HepG2 (cell line): ENCODE results near the gene DUSP2. TPM values are rescaled to one million over a fixed set of nuclear protein-coding genes. Genes with fewer than 3 reads are reported as not detected.

Experiments
- ATAC-seq: fragments of 200-7000 bp; cut with Tn5 transposase; 3 replicates; pipeline ENCODE4 v1.9.1; 2020; ENCODE audit warnings: mild to moderate bottlenecking, moderate library complexity
- BruUV-seq: library from RNA; stranded (reverse); fragments of 400-500 nt; replicated peaks from 2 replicates; lab custom pipeline; 2021; lab: Mats Ljungman, UMichigan
- CTCF ChIA-PET: fragments of 300-600 bp; formaldehyde crosslinking; extraction: SDS; loops from one replicate; lab custom pipeline; 2021; ENCODE audit warnings: low total read pairs, inconsistent platforms, low intra/inter-chr PET ratio; lab: Yijun Ruan, JAX
- POLR2A ChIA-PET: fragments of 350-600 bp; sonication (Branson Sonifier 250); formaldehyde crosslinking; loops from one replicate; lab custom pipeline; 2020; ENCODE audit warnings: antibody characterized with exemption, inconsistent platforms; lab: Yijun Ruan, JAX
- DNase-seq: peaks from one replicate; pipeline ENCODE4 v3.0.0-alpha.2; 2015; ENCODE audit warnings: low spot score
- FAIRE-seq: peaks from 3 replicates; lab custom pipeline; 2011; peaks lifted over from hg19 to GRCh38; lab: Jason Lieb, UNC
- H2AFZ ChIP-seq: one replicate; pipeline ENCODE4 v1.6.1; 2011; ENCODE audit warnings: low read length, inconsistent platforms
- H3K27ac ChIP-seq: fragments of 300-600 bp; 3 replicates; pipeline ENCODE4 v1.8.0; 2011; ENCODE audit warnings: mixed run types, mild to moderate bottlenecking, mixed read lengths, low read length, inconsistent platforms; ENCODE audit not compliant: insufficient read depth; ENCODE audit errors: extremely low read length
- H3K27me3 ChIP-seq, 2 experiments: fragments of 200-600 bp in 1 of 2; 2 replicates in 1 of 2; 3 replicates in 1 of 2; pipeline versions ENCODE4 v1.6.0 to v1.8.0; 2011; ENCODE audit warnings: low read length in 2 of 2, mild to moderate bottlenecking in 2 of 2, moderate library complexity in 2 of 2, inconsistent platforms in 1 of 2; ENCODE audit not compliant: insufficient read depth in 2 of 2, control insufficient read depth in 1 of 2
- H3K36me3 ChIP-seq, 2 experiments: fragments of 200-600 bp in 1 of 2; replicated peaks in 1 of 2; 2 replicates in 1 of 2; 3 replicates in 1 of 2; pipeline versions ENCODE4 v1.5.1 to v1.8.0; 2011; ENCODE audit warnings: low read length in 2 of 2, inconsistent platforms in 1 of 2; ENCODE audit not compliant: insufficient read depth in 2 of 2, control insufficient read depth in 1 of 2
- H3K4me1 ChIP-seq: 2 replicates; pipeline ENCODE4 v1.5.1; 2012; ENCODE audit warnings: low read length, inconsistent platforms; ENCODE audit not compliant: insufficient read depth
- H3K4me2 ChIP-seq: 2 replicates; pipeline ENCODE4 v1.6.0; 2011; ENCODE audit warnings: low read depth, low read length, inconsistent platforms
- H3K4me3 ChIP-seq, 3 experiments: fragments of 200-600 bp in 1 of 3; sonication (generic), shearing (Covaris generic) in 1 of 3; replicated peaks in 1 of 3; 2 replicates each; pipeline ENCODE4 v1.5.1; 2011 to 2016; ENCODE audit warnings: low read length in 3 of 3, inconsistent platforms in 2 of 3, low read depth in 2 of 3, mild to moderate bottlenecking in 2 of 3, control low read depth in 1 of 3, mixed read lengths in 1 of 3; ENCODE audit not compliant: insufficient read depth in 1 of 3
- H3K79me2 ChIP-seq: one replicate; pipeline ENCODE4 v1.6.1; 2011; ENCODE audit warnings: low read length, inconsistent platforms; ENCODE audit not compliant: insufficient read depth
- H3K9ac ChIP-seq: 2 replicates; pipeline ENCODE4 v1.6.0; 2011; ENCODE audit warnings: mild to moderate bottlenecking, low read depth, low read length, inconsistent platforms; ENCODE audit not compliant: insufficient read depth
- H3K9me3 ChIP-seq: 2 replicates; pipeline ENCODE4 v1.5.1; 2012; ENCODE audit warnings: mild to moderate bottlenecking, low read length
- H4K20me1 ChIP-seq: 2 replicates; pipeline ENCODE4 v1.6.0; 2011; ENCODE audit warnings: inconsistent platforms, mild to moderate bottlenecking, low read length, moderate library complexity; ENCODE audit not compliant: insufficient read depth
- CEBPB ChIP-seq: IDR thresholded peaks from 2 replicates; pipeline ENCODE4 v1.6.1; 2011; ENCODE audit warnings: low read depth, low read length, improper control_type of control experiment, borderline replicate concordance
- FOXM1 ChIP-seq: sonication (generic); formaldehyde crosslinking; IDR thresholded peaks from 2 replicates; pipeline ENCODE4 v1.5.0; 2020; ENCODE audit warnings: missing genetic modification reagents
- ZC3H13 ChIP-seq: sonication (generic); formaldehyde crosslinking; IDR thresholded peaks from 2 replicates; pipeline ENCODE4 v1.8.1; 2023; ENCODE audit warnings: mild to moderate bottlenecking, missing genetic modification reagents, moderate library complexity
- WGBS: methylation state at CpG from one replicate; pipeline ENCODE4 v1.1.6; 2017; ENCODE audit warnings: low lambda C conversion rate; 5-methylcytosine and 5-hydroxymethylcytosine counted together
- in situ Hi-C: cut with HindIII; loops from 2 replicates; pipeline ENCODE4 v1.10.0; 2017; ENCODE audit warnings: low pct_unique_long_range_greater_than_20kb; ENCODE audit not compliant: extremely low pct_ligation_motif_present
- intact Hi-C: fragments of 100-400 bp; cut with micrococcal nuclease; formaldehyde crosslinking; loops from one replicate; pipeline ENCODE4 v1.10.0; 2022; ENCODE audit not compliant: unreplicated experiment
- polyA plus RNA-seq, 8 experiments: library from polyadenylated mRNA; depleted of rRNA in 3 of 8; stranded (reverse) in 7 of 8; unstranded in 1 of 8; fragments of >200 nt; fragmentation: Illumina TruSeq in 4 of 8; extraction: Trizol in 4 of 8; gene quantifications; 2 replicates each; pipeline versions ENCODE4 v1.2.1 to v1.2.3, GENCODE V29; 2011 to 2016; ENCODE audit warnings: low read depth in 4 of 8, missing spikeins in 1 of 8, mixed read lengths in 1 of 8; ENCODE audit not compliant: insufficient read depth in 1 of 8
- total RNA-seq, 5 experiments: library from RNA; depleted of rRNA; stranded (reverse); fragments of >200 nt; fragmentation: Illumina TruSeq; extraction: Trizol; gene quantifications; 2 replicates each; pipeline ENCODE4 v1.2.3, GENCODE V29; 2016; ENCODE audit warnings: low read depth in 1 of 5
- TF ChIP-seq, protein P1 (sequence below): sonication (generic); formaldehyde crosslinking; IDR thresholded peaks from 2 replicates; pipeline ENCODE4 v1.9.0; 2022; ENCODE audit warnings: missing genetic modification reagents, mild to moderate bottlenecking, borderline replicate concordance

Gene DUSP2
- total and polyA plus RNA-seq, 2 of the 13 experiments (the other 11 are each of a cell fraction or from before 2014, with no cell fraction given): not detected

DNA sequence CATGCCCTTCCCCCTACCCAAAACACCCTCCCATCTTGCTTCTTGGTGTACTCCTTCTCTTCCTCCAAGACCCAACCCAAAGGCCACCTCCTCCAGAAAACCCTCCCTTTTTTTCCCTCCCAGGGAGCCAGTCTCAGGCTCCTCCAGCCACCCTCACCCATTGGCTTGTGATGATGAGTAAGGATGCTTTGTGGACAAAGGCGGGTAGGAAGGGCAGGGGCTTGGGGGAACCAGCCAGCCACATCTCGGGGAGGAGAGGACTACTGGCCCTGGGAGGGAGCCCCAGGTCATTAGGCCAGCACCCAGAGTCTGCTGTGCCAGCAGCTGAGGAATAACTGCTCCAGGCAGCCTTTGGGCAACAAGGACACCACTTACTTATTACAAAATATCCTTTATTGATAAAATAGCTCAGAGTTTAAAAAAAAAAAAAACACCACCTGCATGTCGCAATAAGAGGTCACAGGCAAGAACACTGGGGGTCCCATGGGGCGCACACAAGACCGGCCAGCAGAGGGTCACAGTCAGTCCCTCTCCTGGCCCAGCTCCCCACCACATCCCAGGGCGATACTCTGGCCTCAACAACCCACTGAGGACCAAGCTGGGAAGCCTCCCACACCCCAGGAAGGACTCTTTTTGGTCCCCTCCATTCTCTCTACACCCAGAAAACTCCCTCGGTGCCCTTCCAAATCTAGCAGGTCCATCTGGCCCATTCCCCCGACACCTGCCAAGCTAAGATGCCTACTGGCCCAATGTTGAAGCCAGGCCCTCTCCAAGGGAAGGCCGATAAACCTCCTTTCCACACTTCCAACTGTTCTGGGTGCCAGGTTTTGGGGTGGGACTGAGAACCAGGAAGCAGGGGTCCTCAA, 32.5 kb downstream of the DUSP2 start:
- no peaks in the 10 kb centered on the region for H4K20me1 ChIP-seq
- H3K9me3 ChIP-seq: no peaks in the 10 kb centered on the region
- no peak overlapping the region for H3K27ac ChIP-seq
- ChIA-PET CTCF (no interaction called here), POLR2A (no interaction called here)
- TF ChIP-seq ZC3H13 (CRISPR knock-in tag) (no peak), CEBPB (peak; percentile 52; the same call in 1 of the 2 replicates), FOXM1 (no peak)
- TF ChIP-seq, protein P1, sequence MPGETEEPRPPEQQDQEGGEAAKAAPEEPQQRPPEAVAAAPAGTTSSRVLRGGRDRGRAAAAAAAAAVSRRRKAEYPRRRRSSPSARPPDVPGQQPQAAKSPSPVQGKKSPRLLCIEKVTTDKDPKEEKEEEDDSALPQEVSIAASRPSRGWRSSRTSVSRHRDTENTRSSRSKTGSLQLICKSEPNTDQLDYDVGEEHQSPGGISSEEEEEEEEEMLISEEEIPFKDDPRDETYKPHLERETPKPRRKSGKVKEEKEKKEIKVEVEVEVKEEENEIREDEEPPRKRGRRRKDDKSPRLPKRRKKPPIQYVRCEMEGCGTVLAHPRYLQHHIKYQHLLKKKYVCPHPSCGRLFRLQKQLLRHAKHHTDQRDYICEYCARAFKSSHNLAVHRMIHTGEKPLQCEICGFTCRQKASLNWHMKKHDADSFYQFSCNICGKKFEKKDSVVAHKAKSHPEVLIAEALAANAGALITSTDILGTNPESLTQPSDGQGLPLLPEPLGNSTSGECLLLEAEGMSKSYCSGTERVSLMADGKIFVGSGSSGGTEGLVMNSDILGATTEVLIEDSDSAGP (CRISPR knock-in tag): no peak
- in situ Hi-C loops: loop anchor here (25.0 kb wide), 2 partner anchors 100 to 275 kb away; no protein-coding TSS in a partner anchor
- H3K4me2 ChIP-seq: no peak overlapping the region
- no TSS peak for BruUV-seq
- DNase-seq (no peak), ATAC-seq (no peak), FAIRE-seq (no peak)
- no peak overlapping the region for H3K9ac ChIP-seq
- WGBS: 41% methylated on average over 9 of the region's 9 CpGs
- H2AFZ ChIP-seq: no peak overlapping the region
- peaks cover 28% of the 10 kb centered on the region for H3K4me1 ChIP-seq
- H3K79me2 ChIP-seq: no peaks in the 10 kb centered on the region
- peaks cover 7 to 30% of the 10 kb centered on the region in 2 experiments; a peak in 3 of 5 replicates for H3K27me3 ChIP-seq
- intact Hi-C loops: loop anchor here (10.0 kb wide), 2 partner anchors 48 to 88 kb away; no protein-coding TSS in a partner anchor
- no peak overlapping the region for H3K4me3 ChIP-seq
- no peaks in the 10 kb centered on the region for H3K36me3 ChIP-seq
